ENCODE data around the gene GMPPA. TPM values are rescaled to one million over a fixed set of nuclear protein-coding genes. Genes with fewer than 3 reads are reported as not detected.
A peak's percentile ranks its signal among the peaks of the same experiment; 100 is the strongest.

GMPPA gene
- total RNA-seq, 6 experiments from 2014 or later: 21.7 to 54.1 (median 40.2) TPM

DNA sequence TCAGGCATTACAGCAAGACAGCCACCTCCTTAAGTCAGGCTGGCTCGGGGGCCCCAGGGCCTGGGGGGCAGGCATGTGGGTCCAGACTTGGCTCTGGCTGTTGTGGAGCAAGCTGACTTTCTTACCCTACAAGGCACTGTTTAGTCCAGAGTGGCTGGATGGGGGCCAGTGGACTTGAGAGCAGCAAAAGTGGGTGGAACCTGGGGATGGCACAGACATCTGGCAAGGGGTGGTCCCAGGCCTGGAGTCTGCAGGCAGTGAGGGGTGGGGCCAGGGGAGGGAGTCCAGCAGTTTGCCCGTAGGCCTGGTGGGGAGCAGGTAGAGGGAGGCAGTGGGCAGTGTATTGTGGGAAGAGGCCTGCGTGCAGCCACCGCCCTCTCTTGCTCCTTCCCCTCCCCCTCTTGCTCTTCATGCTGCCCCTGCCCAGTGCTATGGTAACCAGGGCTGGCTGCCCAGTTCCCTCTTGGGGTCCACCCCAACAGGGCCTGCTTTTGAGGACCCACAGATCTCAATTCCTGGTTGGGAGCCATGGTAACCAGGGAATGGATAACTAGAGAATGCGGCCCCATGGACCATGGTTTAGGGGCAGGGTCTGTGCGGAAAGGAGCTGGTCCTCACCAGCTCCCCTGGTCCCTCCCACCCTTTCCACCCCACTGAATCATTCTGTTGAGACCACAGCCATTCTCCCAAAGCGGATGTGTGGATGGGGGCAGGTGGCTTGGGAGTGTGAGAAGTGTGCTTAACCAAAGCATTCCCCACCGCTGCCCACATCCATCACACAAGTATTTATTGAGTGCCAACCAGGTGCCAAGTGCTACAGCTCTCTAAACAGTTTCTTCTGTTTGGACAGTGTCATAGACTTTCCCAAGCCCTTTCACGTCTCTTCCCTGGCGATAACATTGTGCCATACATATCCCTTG lies 44.8 kb upstream of the GMPPA start:
- WGBS (ENCODE audit: insufficient coverage, low coverage, low lambda C conversion rate, missing lambda C conversion rate): 63% methylated on average over 7 of the region's 10 CpGs
- ATAC-seq (no peak), DNase-seq (peak in 1 of 3 donors; percentile 42)
- no peak for TF ChIP-seq POLR2A (IDR thresholded peaks at IDR 0.05)
- TF ChIP-seq, protein P1, sequence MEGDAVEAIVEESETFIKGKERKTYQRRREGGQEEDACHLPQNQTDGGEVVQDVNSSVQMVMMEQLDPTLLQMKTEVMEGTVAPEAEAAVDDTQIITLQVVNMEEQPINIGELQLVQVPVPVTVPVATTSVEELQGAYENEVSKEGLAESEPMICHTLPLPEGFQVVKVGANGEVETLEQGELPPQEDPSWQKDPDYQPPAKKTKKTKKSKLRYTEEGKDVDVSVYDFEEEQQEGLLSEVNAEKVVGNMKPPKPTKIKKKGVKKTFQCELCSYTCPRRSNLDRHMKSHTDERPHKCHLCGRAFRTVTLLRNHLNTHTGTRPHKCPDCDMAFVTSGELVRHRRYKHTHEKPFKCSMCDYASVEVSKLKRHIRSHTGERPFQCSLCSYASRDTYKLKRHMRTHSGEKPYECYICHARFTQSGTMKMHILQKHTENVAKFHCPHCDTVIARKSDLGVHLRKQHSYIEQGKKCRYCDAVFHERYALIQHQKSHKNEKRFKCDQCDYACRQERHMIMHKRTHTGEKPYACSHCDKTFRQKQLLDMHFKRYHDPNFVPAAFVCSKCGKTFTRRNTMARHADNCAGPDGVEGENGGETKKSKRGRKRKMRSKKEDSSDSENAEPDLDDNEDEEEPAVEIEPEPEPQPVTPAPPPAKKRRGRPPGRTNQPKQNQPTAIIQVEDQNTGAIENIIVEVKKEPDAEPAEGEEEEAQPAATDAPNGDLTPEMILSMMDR (IDR thresholded peaks at IDR 0.05): no peak
- intact Hi-C loops (cut with DNase I): no loop called here
- Histone ChIP-seq H3K36me3 (no peaks in the 10 kb centered on the region), H3K4me3 (no peak overlapping the region), H3K4me1 (no peaks in the 10 kb centered on the region), H3K9me3 (no peaks in the 10 kb centered on the region), H3K27ac (no peak overlapping the region), H3K27me3 (no peaks in the 10 kb centered on the region)

DNA sequence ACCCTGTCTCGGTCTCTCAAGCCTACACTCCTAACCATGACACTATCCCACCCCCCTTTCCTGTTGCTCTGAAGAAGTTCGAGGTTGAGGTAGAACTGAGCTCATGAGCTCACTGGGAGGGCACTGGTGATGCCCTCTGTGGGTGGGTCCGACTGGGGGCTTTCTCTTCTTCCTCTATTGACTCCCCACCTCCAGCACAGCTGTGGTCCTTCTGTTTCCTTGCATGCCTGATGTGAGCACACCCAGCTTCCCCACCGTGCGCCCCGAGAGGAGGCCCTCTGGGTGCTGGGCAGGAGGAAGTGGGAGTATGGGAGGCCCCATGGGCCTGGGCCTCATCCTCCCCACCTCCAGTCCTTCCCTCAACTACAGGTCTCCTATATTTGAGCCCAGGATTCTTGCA lies 43.1 kb upstream of the GMPPA start:
- no peak overlapping the region for H3K27ac ChIP-seq
- intact Hi-C loops (cut with DNase I): no loop called here
- H3K4me3 ChIP-seq: no peak overlapping the region
- H3K27me3 ChIP-seq: no peaks in the 10 kb centered on the region
- DNase-seq (no peak), ATAC-seq (no peak)
- H3K9me3 ChIP-seq: no peaks in the 10 kb centered on the region
- WGBS (ENCODE audit: insufficient coverage, low coverage, low lambda C conversion rate, missing lambda C conversion rate): 59% methylated on average over 4 of the region's 6 CpGs
- TF ChIP-seq, protein P1 (IDR thresholded peaks at IDR 0.05): no peak
- no peak for TF ChIP-seq POLR2A (IDR thresholded peaks at IDR 0.05)
- H3K4me1 ChIP-seq: no peaks in the 10 kb centered on the region
- no peaks in the 10 kb centered on the region for H3K36me3 ChIP-seq

DNA sequence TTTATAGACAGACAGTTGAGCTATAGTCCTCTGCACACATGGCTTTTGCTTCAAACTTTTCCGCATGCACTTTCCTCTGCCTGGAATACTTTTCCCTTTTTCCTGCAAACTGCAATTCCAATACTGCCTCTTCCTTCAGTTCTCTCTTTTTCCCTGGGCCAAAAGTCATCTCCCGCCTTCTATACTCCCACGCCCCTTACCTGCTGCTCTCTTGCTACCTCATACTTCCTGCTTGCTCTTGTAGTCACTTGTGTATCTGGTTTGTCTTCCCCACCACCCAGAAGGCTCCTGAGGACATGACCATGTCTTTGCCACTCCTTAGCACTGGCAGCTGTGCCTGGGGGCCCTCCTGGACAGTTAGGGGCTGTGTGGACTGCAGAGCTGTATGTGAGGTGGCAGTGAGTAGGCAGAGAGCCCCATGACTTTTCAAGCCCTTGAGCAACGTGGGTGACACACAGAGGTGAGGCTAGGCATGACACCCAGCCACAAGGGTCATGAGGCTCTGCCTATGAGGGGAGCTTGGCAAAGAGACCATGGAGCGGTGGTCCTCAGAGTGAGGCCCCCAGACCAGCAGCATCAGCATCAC lies 40.8 kb upstream of the GMPPA start:
- Histone ChIP-seq H3K27me3 (no peaks in the 10 kb centered on the region), H3K4me1 (no peaks in the 10 kb centered on the region), H3K36me3 (no peaks in the 10 kb centered on the region), H3K9me3 (no peaks in the 10 kb centered on the region), H3K4me3 (no peak overlapping the region), H3K27ac (no peak overlapping the region)
- ATAC-seq (peak in 1 of 4 donors; percentile 31), DNase-seq (no peak)
- TF ChIP-seq, protein P1 (IDR thresholded peaks at IDR 0.05): no peak
- TF ChIP-seq POLR2A (IDR thresholded peaks at IDR 0.05): no peak
- 85% methylated on average over 3 of the region's 5 CpGs for WGBS (ENCODE audit: insufficient coverage, low coverage, low lambda C conversion rate, missing lambda C conversion rate)
- intact Hi-C loops (cut with DNase I): no loop called here

DNA sequence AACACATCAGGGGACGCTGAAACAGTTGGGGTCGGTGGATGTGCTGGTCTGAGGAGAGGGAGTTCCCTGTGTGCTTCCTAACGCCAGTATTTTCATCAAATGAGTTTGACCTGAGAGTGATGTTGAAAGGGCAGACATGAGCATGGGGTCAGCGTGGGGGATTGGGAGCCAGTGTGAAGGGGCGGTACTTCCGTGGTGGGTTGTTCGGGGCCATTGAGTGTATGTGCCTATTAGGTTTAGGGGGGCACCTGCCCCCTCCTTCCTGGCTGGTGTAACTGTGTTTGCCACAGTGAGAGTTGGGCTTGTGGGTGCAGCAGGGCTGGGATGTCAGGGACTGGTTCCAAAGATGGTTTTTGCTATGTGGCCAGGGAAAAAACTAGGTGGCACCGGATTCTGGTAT lies 39.7 kb upstream of the GMPPA start:
- Histone ChIP-seq H3K4me3 (no peak overlapping the region), H3K36me3 (no peaks in the 10 kb centered on the region), H3K4me1 (no peaks in the 10 kb centered on the region), H3K27ac (no peak overlapping the region), H3K9me3 (no peaks in the 10 kb centered on the region), H3K27me3 (no peaks in the 10 kb centered on the region)
- intact Hi-C loops (cut with DNase I): no loop called here
- no peak for TF ChIP-seq POLR2A (IDR thresholded peaks at IDR 0.05)
- TF ChIP-seq, protein P1 (IDR thresholded peaks at IDR 0.05): no peak
- DNase-seq (no peak), ATAC-seq (no peak)
- WGBS (ENCODE audit: insufficient coverage, low coverage, low lambda C conversion rate, missing lambda C conversion rate): 52% methylated on average over 6 of the region's 8 CpGs

Data from right lobe of liver (tissue), 6 donors.